ENCODE results near the gene CCL15.

DNA sequence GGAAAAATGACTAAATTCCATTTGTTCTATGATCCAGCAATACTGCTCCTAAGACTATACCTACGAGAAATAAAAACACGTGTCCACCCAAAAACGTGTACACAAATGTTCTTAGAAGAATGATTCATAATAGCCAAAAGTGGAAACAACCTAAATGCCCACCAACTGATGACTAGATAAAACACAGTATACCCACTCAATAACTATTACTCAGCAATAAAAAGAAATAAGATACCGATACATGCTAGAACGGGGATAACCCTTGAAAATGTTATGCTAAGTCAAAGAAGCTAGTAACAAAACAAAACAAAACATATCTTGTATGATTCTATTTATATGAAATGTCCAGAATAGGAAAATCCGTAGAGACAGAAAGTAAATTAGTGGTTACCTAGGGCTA, 37.7 kb downstream of the CCL15 start:
- TF ChIP-seq, protein P1, sequence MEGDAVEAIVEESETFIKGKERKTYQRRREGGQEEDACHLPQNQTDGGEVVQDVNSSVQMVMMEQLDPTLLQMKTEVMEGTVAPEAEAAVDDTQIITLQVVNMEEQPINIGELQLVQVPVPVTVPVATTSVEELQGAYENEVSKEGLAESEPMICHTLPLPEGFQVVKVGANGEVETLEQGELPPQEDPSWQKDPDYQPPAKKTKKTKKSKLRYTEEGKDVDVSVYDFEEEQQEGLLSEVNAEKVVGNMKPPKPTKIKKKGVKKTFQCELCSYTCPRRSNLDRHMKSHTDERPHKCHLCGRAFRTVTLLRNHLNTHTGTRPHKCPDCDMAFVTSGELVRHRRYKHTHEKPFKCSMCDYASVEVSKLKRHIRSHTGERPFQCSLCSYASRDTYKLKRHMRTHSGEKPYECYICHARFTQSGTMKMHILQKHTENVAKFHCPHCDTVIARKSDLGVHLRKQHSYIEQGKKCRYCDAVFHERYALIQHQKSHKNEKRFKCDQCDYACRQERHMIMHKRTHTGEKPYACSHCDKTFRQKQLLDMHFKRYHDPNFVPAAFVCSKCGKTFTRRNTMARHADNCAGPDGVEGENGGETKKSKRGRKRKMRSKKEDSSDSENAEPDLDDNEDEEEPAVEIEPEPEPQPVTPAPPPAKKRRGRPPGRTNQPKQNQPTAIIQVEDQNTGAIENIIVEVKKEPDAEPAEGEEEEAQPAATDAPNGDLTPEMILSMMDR (IDR thresholded peaks at IDR 0.05 in 8 of 11, conservative IDR thresholded peaks at IDR 0.05 in 3 of 11), result no peak
- no peak for TF ChIP-seq POLR2AphosphoS5 (IDR thresholded peaks at IDR 0.05)
- TF ChIP-seq POLR2A (IDR thresholded peaks at IDR 0.05), result no peak
